NB4 (cell line): Measurements from ENCODE around the gene KAT7.

ENCODE experiments used
- CTCF ChIP-seq: IDR thresholded peaks from one replicate; pipeline ENCODE4 v1.5.1; 2012; ENCODE audit warnings: low read depth, low read length
- MAX ChIP-seq: IDR thresholded peaks from 2 replicates; pipeline ENCODE4 v1.6.1; 2011; ENCODE audit warnings: low read depth, low read length
- POLR2A ChIP-seq: IDR thresholded peaks from 2 replicates; pipeline ENCODE4 v1.6.1; 2011; ENCODE audit warnings: mild to moderate bottlenecking; ENCODE audit not compliant: insufficient read length; ENCODE audit errors: extremely low read depth

- TF ChIP-seq CTCF, result no peak
- TF ChIP-seq MAX, result no peak
- TF ChIP-seq POLR2A, result no peak
Observed at GRCh38 chr17:49756323-49757150, 31.9 kb upstream of the KAT7 start.
